GM12872 (cell line): ENCODE data around the gene MTMR10.

ENCODE experiments used
- CTCF ChIP-seq: IDR thresholded peaks from 3 replicates; pipeline ENCODE4 v1.5.1; 2011; ENCODE audit warnings: low read depth, mild to moderate bottlenecking, low read length, moderate library complexity; ENCODE audit not compliant: insufficient read depth

Gene MTMR10

GRCh38 chr15:30956216-30957124, 35.0 kb downstream of the MTMR10 start:
- TF ChIP-seq CTCF, result no peak

DNA sequence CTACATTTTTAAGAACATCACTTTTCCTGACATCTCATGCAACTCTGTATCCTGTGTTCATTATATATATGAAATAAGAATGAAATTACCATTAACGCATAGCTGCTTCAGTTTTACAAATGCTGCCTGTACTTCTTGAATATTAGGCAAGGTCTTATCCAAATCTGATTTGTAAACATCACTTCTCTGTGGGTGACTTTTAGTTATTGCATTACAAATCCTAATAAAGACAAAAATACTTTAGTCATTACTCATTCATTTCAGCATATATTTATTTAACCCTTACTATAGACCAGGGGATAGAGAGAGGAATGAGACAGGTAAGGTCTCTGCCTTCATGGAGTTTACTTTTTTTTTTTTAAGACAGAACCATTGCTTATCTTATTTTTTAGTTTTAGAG, 36.8 kb downstream of the MTMR10 start:
- TF ChIP-seq CTCF, result no peak

DNA sequence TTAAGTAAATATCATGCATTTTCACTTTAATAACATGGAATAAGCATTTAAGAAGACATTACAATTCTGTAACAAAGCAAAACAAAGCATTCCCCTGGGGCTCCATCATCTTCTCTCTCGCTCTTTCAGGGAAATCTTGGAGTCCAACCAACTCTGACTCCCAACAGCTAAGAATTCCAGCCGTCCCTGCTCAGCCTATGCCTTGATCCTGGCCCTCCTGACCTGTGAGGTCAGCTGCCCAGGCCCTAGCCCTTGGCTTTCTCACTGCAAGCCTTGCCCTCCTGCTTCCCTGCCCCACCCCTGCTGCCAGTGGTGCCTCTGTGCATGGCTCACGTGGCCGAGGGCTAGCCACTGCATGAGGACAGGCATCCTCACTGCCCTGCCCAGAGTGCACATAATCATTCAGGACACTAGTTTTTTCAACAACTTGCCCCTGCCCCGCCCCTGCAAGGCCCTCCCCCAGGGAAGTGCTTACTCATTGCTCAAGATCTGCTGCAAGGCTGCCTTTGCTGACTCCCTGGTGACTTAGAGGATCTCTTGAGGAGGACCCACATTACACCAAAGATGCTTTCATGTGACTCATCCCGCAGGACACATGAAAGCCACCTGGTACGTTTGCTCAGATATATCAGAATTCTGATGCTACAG, 37.6 kb downstream of the MTMR10 start:
- no peak for TF ChIP-seq CTCF

DNA sequence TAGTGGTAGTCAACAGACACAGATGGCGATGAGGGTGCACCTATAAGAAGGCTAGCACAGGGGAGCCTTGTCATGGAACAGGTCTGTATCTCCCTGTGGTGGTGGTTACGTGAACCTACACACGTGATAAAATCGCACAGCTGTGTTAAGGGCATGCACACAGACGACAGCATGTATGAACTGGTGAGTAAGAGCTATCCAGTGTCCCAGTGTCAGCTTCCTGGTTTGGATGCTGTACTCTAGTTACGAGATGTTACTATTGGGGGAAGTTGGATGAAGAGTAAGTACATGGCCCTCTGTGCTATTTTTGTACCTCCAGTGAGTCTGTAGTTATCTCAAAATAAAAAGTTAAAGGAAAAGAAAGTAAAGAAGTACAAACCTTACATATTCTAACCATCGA, 38.2 kb downstream of the MTMR10 start:
- TF ChIP-seq CTCF, result no peak

GRCh38 chr15:30943654-30944335, 47.6 kb downstream of the MTMR10 start:
- no peak for TF ChIP-seq CTCF

DNA sequence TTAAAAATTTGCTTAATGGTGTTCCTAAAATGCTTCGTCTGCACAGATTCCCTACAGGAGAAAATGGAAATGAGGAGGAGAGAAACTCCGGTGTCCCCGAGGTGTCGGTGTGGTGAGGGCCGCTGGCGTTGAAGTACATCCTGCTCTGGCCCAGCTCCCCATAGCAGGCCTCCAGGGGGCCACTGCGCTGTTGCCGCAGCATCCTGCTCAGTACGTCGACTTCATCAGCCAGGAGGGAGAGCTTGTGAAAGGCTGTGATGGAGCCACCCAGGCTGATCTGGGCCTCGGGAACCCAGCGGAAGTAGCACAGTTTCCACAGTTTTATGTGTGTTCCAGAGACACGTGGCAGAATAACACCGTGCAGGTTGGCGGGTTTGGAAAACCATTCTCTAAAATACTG, 49.9 kb downstream of the MTMR10 start:
- no peak for TF ChIP-seq CTCF

DNA sequence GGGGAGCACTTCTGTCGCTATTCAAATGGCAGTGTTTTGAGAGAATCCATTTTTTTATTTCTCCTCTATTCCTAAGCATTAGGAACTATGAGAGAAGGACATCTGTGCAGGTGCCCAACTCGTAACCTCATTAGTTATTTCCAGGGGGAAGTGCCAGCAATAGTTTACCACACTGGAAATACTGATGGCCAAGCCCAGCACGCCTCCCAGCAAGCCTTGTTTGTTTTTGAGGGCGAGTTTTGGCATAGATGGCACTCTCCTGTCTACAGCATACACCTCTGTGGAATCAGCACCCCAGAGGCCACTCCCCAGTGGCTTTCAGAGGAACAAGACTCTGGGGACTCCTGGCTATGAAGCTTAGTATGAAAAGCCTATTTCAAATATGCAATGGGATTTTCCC, 51.1 kb downstream of the MTMR10 start:
- no peak for TF ChIP-seq CTCF
